Vagina (tissue), 2 donors: Measurements from ENCODE around the gene STIM2. TPM values are rescaled to one million over a fixed set of nuclear protein-coding genes. Genes with fewer than 3 reads are reported as not detected.

Source experiments
- DNase-seq, 2 donors: peaks; one replicate each; pipeline ENCODE4 v3.0.0-alpha.2; 2017; ENCODE audit errors: extremely low spot score in 2 of 2
- H3K27ac ChIP-seq: fragments of 200-600 bp; sonication (generic); one replicate; pipeline ENCODE4 v1.5.1; 2019
- H3K27me3 ChIP-seq: fragments of 200-600 bp; sonication (generic); one replicate; pipeline ENCODE4 v1.5.1; 2019
- H3K36me3 ChIP-seq, 2 donors: fragments of 200-600 bp; sonication (generic); one replicate each; pipeline ENCODE4 v1.5.1; 2017 to 2019
- H3K4me1 ChIP-seq: fragments of 200-600 bp; sonication (generic); one replicate; pipeline ENCODE4 v1.5.1; 2019
- H3K4me3 ChIP-seq, 2 donors: fragments of 200-600 bp; sonication (generic); 1 replicate in 1 of 2; 2 replicates in 1 of 2; pipeline ENCODE4 v1.5.1; 2016 to 2019
- H3K9me3 ChIP-seq: fragments of 200-600 bp; sonication (generic); one replicate; pipeline ENCODE4 v1.5.1; 2019
- POLR2A ChIP-seq, 2 donors: fragments of 450-650 bp; IDR thresholded peaks; one replicate each; pipeline ENCODE4 v1.6.1; 2017; ENCODE audit warnings: antibody characterized with exemption in 2 of 2, mild to moderate bottlenecking in 2 of 2, moderate library complexity in 2 of 2
- POLR2AphosphoS5 ChIP-seq, 2 donors: sonication (generic); formaldehyde crosslinking; IDR thresholded peaks; one replicate each; pipeline ENCODE4 v1.9.0; 2017; ENCODE audit warnings: antibody characterized with exemption in 2 of 2, mild to moderate bottlenecking in 2 of 2, low read depth in 1 of 2; ENCODE audit not compliant: insufficient read depth in 1 of 2
- intact Hi-C: fragments of 100-400 bp; cut with DNase I; formaldehyde crosslinking; loops from one replicate; pipeline ENCODE4 v1.15.1; 2023
- total RNA-seq: library from RNA; depleted of rRNA; stranded (reverse); fragments of >200 nt; gene quantifications from one replicate; pipeline ENCODE4 v1.2.3, GENCODE V29; 2016
- TF ChIP-seq, protein P1 (sequence below), 3 experiments: fragments of 450-650 bp in 2 of 3; fragments of 200-600 bp in 1 of 3; sonication (generic) in 1 of 3; IDR thresholded peaks; one replicate each; pipeline ENCODE4 v1.5.1; 2017 to 2019; ENCODE audit warnings: antibody characterized with exemption in 3 of 3, mild to moderate bottlenecking in 2 of 3, moderate library complexity in 2 of 3

Gene STIM2
- total RNA-seq, 1 donor from 2014 or later: 39.5 TPM

DNA sequence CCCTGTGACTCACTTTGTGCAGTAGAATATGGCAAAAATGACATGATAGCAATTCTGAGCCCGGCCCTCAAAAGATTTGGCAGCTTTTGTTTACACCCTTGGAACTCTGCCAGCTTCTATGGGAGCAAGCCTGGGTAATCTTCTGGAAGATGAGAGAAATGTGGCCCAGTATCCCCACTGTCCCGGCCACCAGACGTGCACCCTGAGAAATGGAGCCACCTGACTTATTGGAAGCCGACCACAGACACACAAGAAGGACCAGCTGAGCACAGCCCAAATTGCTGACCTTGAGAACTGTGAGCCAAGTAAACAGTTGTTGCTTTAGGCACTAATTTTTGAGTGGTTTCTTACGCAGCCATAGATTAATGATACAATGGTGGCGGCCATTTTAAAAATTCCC is 197.0 kb downstream of the STIM2 start:
- Histone ChIP-seq H3K9me3 (no peaks in the 10 kb centered on the region), H3K36me3 (no peaks in the 10 kb centered on the region), H3K27me3 (no peaks in the 10 kb centered on the region), H3K27ac (no peak overlapping the region), H3K4me1 (no peaks in the 10 kb centered on the region), H3K4me3 (no peak overlapping the region)
- TF ChIP-seq POLR2A (IDR thresholded peaks at IDR 0.05) (no peak), POLR2AphosphoS5 (IDR thresholded peaks at IDR 0.05; ENCODE audit: insufficient read depth in 1 of 2, low read depth in 1 of 2) (no peak)
- TF ChIP-seq, protein P1, sequence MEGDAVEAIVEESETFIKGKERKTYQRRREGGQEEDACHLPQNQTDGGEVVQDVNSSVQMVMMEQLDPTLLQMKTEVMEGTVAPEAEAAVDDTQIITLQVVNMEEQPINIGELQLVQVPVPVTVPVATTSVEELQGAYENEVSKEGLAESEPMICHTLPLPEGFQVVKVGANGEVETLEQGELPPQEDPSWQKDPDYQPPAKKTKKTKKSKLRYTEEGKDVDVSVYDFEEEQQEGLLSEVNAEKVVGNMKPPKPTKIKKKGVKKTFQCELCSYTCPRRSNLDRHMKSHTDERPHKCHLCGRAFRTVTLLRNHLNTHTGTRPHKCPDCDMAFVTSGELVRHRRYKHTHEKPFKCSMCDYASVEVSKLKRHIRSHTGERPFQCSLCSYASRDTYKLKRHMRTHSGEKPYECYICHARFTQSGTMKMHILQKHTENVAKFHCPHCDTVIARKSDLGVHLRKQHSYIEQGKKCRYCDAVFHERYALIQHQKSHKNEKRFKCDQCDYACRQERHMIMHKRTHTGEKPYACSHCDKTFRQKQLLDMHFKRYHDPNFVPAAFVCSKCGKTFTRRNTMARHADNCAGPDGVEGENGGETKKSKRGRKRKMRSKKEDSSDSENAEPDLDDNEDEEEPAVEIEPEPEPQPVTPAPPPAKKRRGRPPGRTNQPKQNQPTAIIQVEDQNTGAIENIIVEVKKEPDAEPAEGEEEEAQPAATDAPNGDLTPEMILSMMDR (IDR thresholded peaks at IDR 0.05): no peak
- intact Hi-C loops: no loop called here
- peak in 1 of 2 donors; percentile 69 for DNase-seq

DNA sequence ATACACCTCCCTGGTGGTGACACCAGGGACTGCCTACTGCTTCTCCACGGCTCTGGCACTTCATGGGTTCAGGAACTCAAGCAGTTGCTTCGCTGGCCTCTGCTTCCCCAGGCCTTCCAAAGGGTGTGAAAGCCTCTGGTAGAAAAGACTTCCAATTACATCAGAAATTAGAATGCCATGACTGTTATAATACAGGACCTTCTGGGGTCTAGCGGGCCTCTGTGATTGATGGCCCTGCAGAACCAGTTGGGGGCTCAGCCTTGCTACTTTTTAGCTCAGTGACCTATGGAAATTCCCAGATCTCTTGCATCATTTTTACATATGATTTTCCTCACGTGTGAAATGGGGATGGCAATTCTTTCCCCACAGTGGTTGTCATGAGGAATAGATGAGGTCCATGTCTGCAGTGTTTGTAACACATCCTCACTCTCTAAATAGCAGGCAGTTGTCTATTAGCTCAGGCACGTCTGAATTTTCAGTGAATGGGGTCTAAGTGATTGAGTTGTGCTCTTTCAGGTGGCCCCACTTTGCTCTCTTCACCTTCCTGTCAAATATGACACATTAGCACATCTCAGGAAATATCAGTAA is 198.3 kb downstream of the STIM2 start:
- intact Hi-C loops: no loop called here

DNA sequence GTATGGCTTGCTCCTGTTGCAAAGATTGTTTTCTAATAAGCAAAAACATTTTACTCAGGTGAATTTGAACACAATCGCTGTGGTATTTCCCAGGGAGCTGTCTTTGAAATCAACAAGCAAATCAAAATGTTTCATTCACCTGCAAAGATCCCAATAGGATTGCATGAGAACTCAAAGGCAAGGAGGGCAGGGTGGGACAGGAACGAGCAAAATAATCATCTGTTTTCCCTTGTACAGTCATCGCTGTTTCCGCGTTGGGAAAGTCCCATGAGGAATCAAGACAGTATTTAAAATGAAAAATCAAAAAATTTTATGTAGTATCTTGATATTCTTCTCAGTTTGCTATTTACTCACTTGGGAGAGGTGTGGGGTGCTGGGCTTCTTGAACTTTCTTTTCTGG is 198.8 kb downstream of the STIM2 start:
- no peaks in the 10 kb centered on the region for H3K9me3 ChIP-seq
- DNase-seq: no peak
- H3K4me3 ChIP-seq: no peak overlapping the region
- H3K36me3 ChIP-seq: no peaks in the 10 kb centered on the region
- no peak overlapping the region for H3K27ac ChIP-seq
- TF ChIP-seq POLR2AphosphoS5 (IDR thresholded peaks at IDR 0.05; ENCODE audit: insufficient read depth in 1 of 2, low read depth in 1 of 2) (no peak), POLR2A (IDR thresholded peaks at IDR 0.05) (no peak)
- TF ChIP-seq, protein P1 (IDR thresholded peaks at IDR 0.05): no peak
- no peaks in the 10 kb centered on the region for H3K4me1 ChIP-seq
- intact Hi-C loops: no loop called here
- H3K27me3 ChIP-seq: no peaks in the 10 kb centered on the region

More for the DNA sequence above, 198.3 kb downstream of the STIM2 start:
- no peak overlapping the region for H3K27ac ChIP-seq
- no peaks in the 10 kb centered on the region for H3K36me3 ChIP-seq
- no peaks in the 10 kb centered on the region for H3K4me1 ChIP-seq
- H3K9me3 ChIP-seq: no peaks in the 10 kb centered on the region
- peak in 1 of 2 donors; percentile 60 for DNase-seq
- H3K4me3 ChIP-seq: no peak overlapping the region
- H3K27me3 ChIP-seq: no peaks in the 10 kb centered on the region
- no peak for TF ChIP-seq POLR2AphosphoS5 (IDR thresholded peaks at IDR 0.05; ENCODE audit: insufficient read depth in 1 of 2, low read depth in 1 of 2)
- TF ChIP-seq, protein P1 (IDR thresholded peaks at IDR 0.05): no peak
- no peak for TF ChIP-seq POLR2A (IDR thresholded peaks at IDR 0.05)

DNA sequence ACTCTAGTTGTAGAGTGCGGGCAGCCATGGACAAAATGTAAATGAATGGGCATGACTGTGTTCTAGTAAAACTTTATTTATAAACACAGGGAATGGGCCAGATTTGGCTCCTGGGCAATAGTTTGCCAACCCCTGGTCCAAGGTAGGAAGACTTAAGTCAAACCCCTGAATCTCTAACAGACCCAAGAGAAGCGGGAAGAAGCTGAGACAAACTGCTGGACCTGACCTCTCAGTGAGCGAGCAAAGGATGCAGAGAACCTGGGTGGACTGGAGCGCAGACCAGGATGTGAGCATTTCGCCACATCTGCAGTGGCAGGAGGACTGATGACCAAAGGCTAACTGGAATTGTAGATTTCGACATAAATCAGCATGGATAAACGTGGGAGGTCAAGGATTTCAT is 201.6 kb downstream of the STIM2 start:
- TF ChIP-seq POLR2AphosphoS5 (IDR thresholded peaks at IDR 0.05; ENCODE audit: insufficient read depth in 1 of 2, low read depth in 1 of 2) (no peak), POLR2A (IDR thresholded peaks at IDR 0.05) (no peak)
- TF ChIP-seq, protein P1 (IDR thresholded peaks at IDR 0.05): no peak
- no peak overlapping the region for H3K4me3 ChIP-seq
- intact Hi-C loops: no loop called here
- no peaks in the 10 kb centered on the region for H3K9me3 ChIP-seq
- H3K4me1 ChIP-seq: no peaks in the 10 kb centered on the region
- no peaks in the 10 kb centered on the region for H3K27me3 ChIP-seq
- no peaks in the 10 kb centered on the region for H3K36me3 ChIP-seq
- DNase-seq: peak; percentile 49 to 81
- H3K27ac ChIP-seq: no peak overlapping the region

DNA sequence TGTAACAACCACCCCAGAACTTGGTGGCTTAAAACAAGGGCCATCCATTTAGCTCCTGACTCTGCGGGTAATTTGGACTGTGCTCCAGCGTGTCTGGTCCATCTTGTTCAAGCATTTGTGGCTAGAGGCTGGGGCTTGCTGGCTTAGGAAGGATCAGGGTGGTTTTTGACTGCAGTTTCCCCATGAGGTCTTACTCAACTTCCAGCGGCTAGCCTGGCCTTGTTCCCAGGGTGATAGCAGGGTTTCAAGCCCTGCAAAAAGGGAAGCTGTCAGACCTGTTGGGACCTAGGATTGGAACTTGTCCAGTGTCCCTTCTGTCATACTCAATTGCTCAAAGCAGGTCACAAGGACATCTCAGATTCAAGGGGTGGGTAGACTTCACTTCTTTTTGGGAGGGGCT is 205.9 kb downstream of the STIM2 start:
- no peak overlapping the region for H3K4me3 ChIP-seq
- intact Hi-C loops: no loop called here
- no peaks in the 10 kb centered on the region for H3K4me1 ChIP-seq
- no peaks in the 10 kb centered on the region for H3K27me3 ChIP-seq
- DNase-seq: no peak
- no peak overlapping the region for H3K27ac ChIP-seq
- H3K9me3 ChIP-seq: no peaks in the 10 kb centered on the region
- no peaks in the 10 kb centered on the region for H3K36me3 ChIP-seq
- no peak for TF ChIP-seq POLR2AphosphoS5 (IDR thresholded peaks at IDR 0.05; ENCODE audit: insufficient read depth in 1 of 2, low read depth in 1 of 2)
- TF ChIP-seq, protein P1 (IDR thresholded peaks at IDR 0.05): no peak
- TF ChIP-seq POLR2A (IDR thresholded peaks at IDR 0.05): no peak
